OCI-LY3 (cell line): ENCODE results near the gene EIF2B5.

Source experiments
- CTCF ChIP-seq: fragments of 200-600, 300-600 bp; sonication (generic); IDR thresholded peaks from 2 replicates; pipeline ENCODE4 v1.5.1; 2014; ENCODE audit warnings: antibody characterized with exemption, low read length, low read depth
- EZH2phosphoT487 ChIP-seq: fragments of 200-600 bp; shearing (Covaris generic); IDR thresholded peaks from 2 replicates; pipeline ENCODE4 v1.6.1; 2018; ENCODE audit warnings: antibody characterized with exemption, mixed run types, low read depth

GRCh38 chr3:184189421-184189820 is 54.3 kb downstream of the EIF2B5 start:
- TF ChIP-seq CTCF (no peak), EZH2phosphoT487 (no peak)
